ENCODE data around the gene FOXO3. TPM values are rescaled to one million over a fixed set of nuclear protein-coding genes. Genes with fewer than 3 reads are reported as not detected.

FOXO3 gene
- total RNA-seq, 1 donor from 2014 or later: 16.8 TPM

GRCh38 chr6:108561742-108562502 is 1.2 kb downstream of the FOXO3 start:
- H3K4me3 ChIP-seq (ENCODE audit: low read depth, low read length): peak overlapping the region; percentile 82
- DNase-seq (ENCODE audit: low read depth): no peak
- TF ChIP-seq, protein P1, sequence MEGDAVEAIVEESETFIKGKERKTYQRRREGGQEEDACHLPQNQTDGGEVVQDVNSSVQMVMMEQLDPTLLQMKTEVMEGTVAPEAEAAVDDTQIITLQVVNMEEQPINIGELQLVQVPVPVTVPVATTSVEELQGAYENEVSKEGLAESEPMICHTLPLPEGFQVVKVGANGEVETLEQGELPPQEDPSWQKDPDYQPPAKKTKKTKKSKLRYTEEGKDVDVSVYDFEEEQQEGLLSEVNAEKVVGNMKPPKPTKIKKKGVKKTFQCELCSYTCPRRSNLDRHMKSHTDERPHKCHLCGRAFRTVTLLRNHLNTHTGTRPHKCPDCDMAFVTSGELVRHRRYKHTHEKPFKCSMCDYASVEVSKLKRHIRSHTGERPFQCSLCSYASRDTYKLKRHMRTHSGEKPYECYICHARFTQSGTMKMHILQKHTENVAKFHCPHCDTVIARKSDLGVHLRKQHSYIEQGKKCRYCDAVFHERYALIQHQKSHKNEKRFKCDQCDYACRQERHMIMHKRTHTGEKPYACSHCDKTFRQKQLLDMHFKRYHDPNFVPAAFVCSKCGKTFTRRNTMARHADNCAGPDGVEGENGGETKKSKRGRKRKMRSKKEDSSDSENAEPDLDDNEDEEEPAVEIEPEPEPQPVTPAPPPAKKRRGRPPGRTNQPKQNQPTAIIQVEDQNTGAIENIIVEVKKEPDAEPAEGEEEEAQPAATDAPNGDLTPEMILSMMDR (conservative IDR thresholded peaks at IDR 0.05; ENCODE audit: low read depth, low read length): no peak

GRCh38 chr6:108562503-108562993 is 1.8 kb downstream of the FOXO3 start:
- H3K4me3 ChIP-seq (ENCODE audit: low read depth, low read length): peak overlapping the region; percentile 82
- DNase-seq (ENCODE audit: low read depth): no peak

DNA sequence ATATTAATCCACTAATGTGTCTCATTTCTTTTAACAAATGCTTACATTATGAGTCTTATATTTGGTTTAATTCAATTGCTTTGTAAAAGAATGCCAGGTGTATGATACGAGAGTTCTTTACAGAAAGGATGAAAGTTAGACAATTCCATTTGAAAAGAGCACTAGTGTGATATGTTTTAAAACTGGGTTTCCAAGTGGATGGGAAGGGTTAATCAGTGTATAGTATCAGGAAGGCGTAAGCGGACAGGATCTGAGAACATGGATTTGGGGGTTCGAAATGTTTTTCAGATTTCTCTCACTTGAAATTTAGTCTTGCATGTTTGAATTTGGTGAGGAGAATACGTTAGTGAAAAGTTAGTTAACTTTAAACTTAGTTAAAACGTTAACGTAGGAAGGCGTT is 2.6 kb downstream of the FOXO3 start:
- DNase-seq (ENCODE audit: low read depth): no peak
- peak overlapping the region; percentile 82 for H3K4me3 ChIP-seq (ENCODE audit: low read depth, low read length)
- TF ChIP-seq, protein P1 (conservative IDR thresholded peaks at IDR 0.05; ENCODE audit: low read depth, low read length): no peak

More at GRCh38 chr6:108562503-108562993, 1.8 kb downstream of the FOXO3 start:
- TF ChIP-seq, protein P1 (conservative IDR thresholded peaks at IDR 0.05; ENCODE audit: low read depth, low read length): peak; percentile 12

GRCh38 chr6:108564178-108564577 is 3.5 kb downstream of the FOXO3 start:
- peak overlapping the region; percentile 82 for H3K4me3 ChIP-seq (ENCODE audit: low read depth, low read length)
- TF ChIP-seq, protein P1 (conservative IDR thresholded peaks at IDR 0.05; ENCODE audit: low read depth, low read length): no peak
- peak; percentile 70 for DNase-seq (ENCODE audit: low read depth)

GRCh38 chr6:108565091-108565766 is 4.5 kb downstream of the FOXO3 start:
- TF ChIP-seq, protein P1 (conservative IDR thresholded peaks at IDR 0.05; ENCODE audit: low read depth, low read length): no peak
- DNase-seq (ENCODE audit: low read depth): no peak
- peak overlapping the region; percentile 5 for H3K4me3 ChIP-seq (ENCODE audit: low read depth, low read length)

DNA sequence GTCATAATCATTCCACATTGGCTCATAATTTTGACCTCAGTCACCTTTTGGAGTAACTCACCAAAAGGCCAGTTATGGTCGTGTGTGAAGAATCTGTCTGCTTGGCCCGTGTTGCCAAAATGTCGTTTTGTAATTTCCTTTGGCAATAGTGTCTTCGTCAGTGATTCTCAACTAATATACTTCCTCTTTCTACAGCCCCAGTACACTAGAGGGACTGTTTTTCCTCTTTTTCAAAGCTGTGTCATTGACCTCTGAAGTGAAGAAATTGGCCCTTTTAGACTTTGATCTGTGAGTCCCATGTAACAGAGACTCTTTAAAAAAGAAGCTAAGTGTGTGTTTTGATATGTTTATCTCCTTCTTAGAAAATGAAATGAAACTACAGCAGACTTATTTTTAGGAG is 5.2 kb downstream of the FOXO3 start:
- no peak for DNase-seq (ENCODE audit: low read depth)

More for the DNA sequence above, 5.2 kb downstream of the FOXO3 start:
- TF ChIP-seq, protein P1 (conservative IDR thresholded peaks at IDR 0.05; ENCODE audit: low read depth, low read length): peak; percentile 31
- no peak overlapping the region for H3K4me3 ChIP-seq (ENCODE audit: low read depth, low read length)
